ENCODE measurements around the gene SLC26A6.

Gene SLC26A6

DNA sequence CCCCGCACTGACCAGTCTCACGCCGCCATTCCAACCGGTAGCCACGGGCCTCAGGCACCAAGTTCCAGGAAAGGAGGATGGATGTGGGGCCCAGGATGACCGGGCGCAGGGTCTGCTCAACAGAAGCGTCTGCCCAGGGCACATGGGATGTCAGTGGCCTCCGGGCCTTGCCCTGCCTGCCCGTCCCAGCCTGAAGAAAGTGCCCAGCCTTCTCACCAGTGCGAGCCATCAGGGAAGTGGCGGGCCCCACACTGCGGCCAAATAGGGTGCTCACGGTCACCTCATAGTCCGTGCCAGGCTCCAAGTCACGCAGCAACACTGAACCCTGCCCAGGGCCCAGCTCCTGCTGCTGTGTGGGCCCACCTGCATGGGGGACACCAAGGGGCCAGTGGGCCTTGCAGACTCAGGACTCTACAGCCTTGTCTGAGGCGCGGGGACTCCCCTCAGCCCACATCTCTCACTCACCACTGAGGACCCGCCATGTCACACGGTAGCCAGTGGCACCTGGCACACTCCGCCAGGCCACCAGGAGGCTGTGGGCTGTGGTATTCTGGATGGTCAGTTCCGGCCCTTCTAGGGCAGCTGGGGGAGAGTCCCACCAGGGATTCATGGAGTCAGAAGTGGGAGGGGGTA, 43.3 kb downstream of the SLC26A6 start:
- Mint-ChIP-seq H3K27ac (no peak overlapping the region), H3K4me1 (ENCODE audit: low read depth) (peaks cover 6% of the 10 kb centered on the region), H3K9me3 (no peaks in the 10 kb centered on the region), H3K4me3 (no peak overlapping the region), H3K27me3 (peaks cover 61% of the 10 kb centered on the region), H3K36me3 (ENCODE audit: low read depth) (peaks cover under 1% of the 10 kb centered on the region)
- no peak for DNase-seq

DNA sequence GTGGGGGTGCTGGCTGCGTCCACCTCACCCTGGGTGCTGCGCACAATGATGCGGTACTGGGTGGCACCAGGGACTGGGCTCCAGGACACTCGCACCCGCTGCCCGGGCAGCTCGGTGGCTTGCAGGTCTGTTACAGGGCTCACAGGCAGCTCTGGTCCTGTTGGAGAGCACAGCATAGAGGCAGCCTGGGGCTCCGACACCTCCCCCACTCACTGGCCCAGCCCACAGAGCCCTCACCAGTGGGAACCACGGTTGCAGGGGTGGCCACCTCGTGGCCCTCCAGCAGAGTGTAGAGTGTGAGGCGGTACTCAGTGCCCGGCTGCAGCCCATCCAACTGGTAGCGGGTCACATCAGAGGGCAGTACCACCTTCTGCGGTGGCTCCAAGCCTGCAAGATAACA, 43.8 kb downstream of the SLC26A6 start:
- Mint-ChIP-seq H3K4me3 (no peak overlapping the region), H3K9me3 (no peaks in the 10 kb centered on the region), H3K36me3 (ENCODE audit: low read depth) (no peaks in the 10 kb centered on the region), H3K27ac (no peak overlapping the region), H3K4me1 (ENCODE audit: low read depth) (peaks cover 6% of the 10 kb centered on the region), H3K27me3 (peaks cover 61% of the 10 kb centered on the region)
- no peak for DNase-seq

DNA sequence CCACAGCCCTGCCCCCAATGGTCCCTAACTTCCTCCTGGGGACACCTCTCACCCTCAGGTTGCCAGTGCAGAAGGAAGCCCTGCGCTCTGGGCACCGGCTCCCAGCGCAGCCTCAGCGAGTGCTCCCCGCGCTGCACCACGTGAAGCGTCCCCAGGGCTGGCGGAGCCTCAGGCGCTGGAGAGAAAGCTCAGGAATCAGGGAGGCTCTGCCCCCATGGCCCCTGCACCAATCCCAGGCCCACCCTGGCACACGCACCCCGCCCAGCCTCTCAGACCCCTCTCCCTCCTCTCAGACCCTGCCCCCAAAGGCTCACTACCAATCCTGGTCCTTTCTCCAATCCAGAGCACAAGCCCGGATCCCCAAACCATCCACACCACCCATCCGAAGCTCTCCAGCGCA, 47.0 kb downstream of the SLC26A6 start:
- H3K4me3 Mint-ChIP-seq = no peak overlapping the region
- H3K4me1 Mint-ChIP-seq (ENCODE audit: low read depth) = no peaks in the 10 kb centered on the region
- no peak for DNase-seq
- H3K9me3 Mint-ChIP-seq = no peaks in the 10 kb centered on the region
- H3K27ac Mint-ChIP-seq = no peak overlapping the region
- no peaks in the 10 kb centered on the region for H3K36me3 Mint-ChIP-seq (ENCODE audit: low read depth)
- H3K27me3 Mint-ChIP-seq = peaks cover 37% of the 10 kb centered on the region

DNA sequence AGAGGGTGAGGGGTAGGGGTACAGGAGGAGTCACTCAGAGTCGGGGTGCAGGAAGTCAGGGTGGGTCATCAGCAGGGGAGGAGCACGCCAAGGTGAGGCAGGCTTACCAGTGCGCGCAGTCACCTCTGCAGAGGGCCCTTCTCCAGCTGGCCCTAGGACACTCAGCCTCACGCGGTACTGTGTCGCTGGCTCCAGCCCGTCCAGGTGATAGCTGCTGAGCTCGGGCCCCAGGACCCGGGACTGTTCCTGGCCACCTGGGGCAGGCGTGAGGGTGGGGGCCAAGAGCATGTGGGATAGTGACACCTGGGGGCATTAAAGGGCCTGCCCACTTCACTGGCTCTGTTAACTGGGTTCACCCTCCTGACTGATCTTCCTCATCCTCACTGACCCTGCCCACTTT, 47.6 kb downstream of the SLC26A6 start:
- no peak overlapping the region for H3K4me3 Mint-ChIP-seq
- no peaks in the 10 kb centered on the region for H3K4me1 Mint-ChIP-seq (ENCODE audit: low read depth)
- no peaks in the 10 kb centered on the region for H3K36me3 Mint-ChIP-seq (ENCODE audit: low read depth)
- no peak for DNase-seq
- no peak overlapping the region for H3K27ac Mint-ChIP-seq
- H3K27me3 Mint-ChIP-seq = peaks cover 32% of the 10 kb centered on the region
- H3K9me3 Mint-ChIP-seq = no peaks in the 10 kb centered on the region

DNA sequence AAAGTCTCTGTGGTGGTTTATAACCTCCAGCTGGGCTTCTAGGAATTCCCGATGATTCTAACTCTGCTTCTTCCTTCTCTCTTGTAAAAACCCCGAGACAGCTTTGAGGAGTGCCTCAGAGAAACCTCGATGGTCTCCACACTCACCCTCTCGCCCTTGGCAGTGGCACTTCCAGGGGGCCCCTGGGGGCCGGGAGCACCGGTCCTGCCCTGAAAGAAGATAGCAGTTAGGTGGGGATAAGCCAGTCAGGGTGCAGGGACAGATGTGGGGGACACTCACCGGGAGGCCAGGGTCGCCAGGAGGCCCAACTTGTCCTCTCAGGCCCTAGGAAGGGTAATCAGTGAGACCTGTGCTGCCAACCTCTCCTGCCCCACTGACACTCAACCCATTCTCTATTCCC, 49.9 kb downstream of the SLC26A6 start:
- H3K4me1 Mint-ChIP-seq (ENCODE audit: low read depth) = no peaks in the 10 kb centered on the region
- H3K27me3 Mint-ChIP-seq = peaks cover 23% of the 10 kb centered on the region
- no peak overlapping the region for H3K4me3 Mint-ChIP-seq
- no peaks in the 10 kb centered on the region for H3K36me3 Mint-ChIP-seq (ENCODE audit: low read depth)
- no peaks in the 10 kb centered on the region for H3K9me3 Mint-ChIP-seq
- no peak for DNase-seq
- no peak overlapping the region for H3K27ac Mint-ChIP-seq

DNA sequence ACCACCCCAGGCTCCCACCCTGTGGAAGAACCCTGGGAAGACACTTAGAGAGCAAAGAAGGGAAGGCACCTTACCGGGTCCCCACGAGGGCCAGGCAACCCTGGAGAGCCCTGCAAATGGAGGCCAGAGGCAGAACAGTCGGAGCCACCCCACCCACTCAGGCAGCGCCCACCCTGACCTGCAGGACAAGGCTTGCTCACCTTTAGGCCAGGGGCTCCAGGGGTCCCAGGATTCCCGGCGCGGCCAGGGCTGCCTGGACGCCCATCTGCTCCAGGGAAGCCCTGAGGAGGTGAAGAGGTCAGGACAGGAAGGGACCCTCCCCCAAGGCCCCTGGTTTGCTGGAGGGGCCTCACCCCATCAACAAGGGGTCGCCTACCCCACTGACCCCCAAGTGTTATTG, 50.4 kb downstream of the SLC26A6 start:
- Mint-ChIP-seq H3K27ac (no peak overlapping the region), H3K4me1 (ENCODE audit: low read depth) (no peaks in the 10 kb centered on the region), H3K4me3 (no peak overlapping the region), H3K27me3 (peaks cover 19% of the 10 kb centered on the region), H3K36me3 (ENCODE audit: low read depth) (no peaks in the 10 kb centered on the region), H3K9me3 (no peaks in the 10 kb centered on the region)
- DNase-seq = no peak

DNA sequence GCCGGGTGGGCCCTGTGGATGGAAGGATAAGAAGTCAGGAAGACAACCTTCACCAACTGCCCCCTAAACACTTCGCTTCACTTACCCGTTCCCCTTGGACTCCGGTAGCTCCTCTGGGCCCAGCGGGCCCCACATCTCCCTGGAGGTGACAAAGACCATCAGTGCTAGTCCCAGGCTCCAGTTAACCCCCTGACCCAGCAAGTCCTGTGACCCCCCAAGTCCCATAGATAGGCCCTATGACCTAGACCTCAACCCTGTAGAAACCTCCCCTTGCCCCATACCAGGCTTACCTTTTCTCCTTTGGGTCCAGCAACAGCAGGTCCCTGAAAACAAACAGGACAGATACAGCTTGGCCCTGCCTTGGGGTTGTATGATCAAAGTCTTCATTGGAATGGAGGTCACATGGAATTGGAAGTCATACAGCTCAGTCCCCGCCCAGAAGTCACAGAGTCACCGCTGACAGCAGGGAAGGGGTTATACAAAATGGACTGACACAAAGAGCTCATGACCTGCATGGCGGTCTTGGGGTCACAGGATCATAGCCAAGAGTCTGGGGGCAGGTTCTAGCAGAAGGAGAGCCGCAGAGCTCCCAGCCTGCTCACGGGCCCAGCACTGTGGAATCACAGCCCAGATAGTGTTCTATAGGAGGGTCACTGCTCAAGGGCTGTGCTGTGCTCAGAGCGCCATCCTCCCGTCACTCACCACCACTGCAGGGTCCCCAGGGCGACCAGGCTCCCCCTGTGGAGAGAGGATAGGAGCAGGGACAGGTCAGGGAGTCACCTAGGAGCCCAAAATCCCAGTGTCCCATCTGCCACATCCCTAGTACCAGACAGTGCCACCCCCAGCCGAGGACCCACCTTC, 53.4 kb downstream of the SLC26A6 start:
- no peaks in the 10 kb centered on the region for H3K27me3 Mint-ChIP-seq
- H3K36me3 Mint-ChIP-seq (ENCODE audit: low read depth) = no peaks in the 10 kb centered on the region
- no peak overlapping the region for H3K27ac Mint-ChIP-seq
- no peaks in the 10 kb centered on the region for H3K4me1 Mint-ChIP-seq (ENCODE audit: low read depth)
- no peak overlapping the region for H3K4me3 Mint-ChIP-seq
- H3K9me3 Mint-ChIP-seq = no peaks in the 10 kb centered on the region
- DNase-seq = no peak

DNA sequence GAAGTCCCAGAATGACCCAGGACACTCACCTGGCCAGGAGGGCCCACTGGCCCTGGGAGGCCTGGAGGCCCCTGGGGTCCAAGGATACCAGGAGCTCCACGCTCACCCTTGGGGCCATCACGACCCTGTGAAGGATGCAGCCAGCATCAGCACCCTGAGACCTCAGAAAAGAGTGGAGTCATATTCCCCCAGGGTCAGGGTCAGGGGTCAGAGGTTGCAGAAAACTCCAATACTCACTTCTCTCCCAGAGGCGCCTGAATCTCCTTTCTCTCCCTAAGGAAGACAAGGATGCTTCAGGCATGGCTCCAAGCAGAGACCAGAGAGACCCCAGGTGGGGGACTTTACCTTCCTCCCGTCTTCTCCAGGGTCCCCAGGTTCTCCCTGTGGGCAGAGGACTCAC, 58.6 kb downstream of the SLC26A6 start:
- no peaks in the 10 kb centered on the region for H3K4me1 Mint-ChIP-seq (ENCODE audit: low read depth)
- H3K27ac Mint-ChIP-seq = no peak overlapping the region
- H3K27me3 Mint-ChIP-seq = no peaks in the 10 kb centered on the region
- H3K9me3 Mint-ChIP-seq = no peaks in the 10 kb centered on the region
- no peak for DNase-seq
- no peaks in the 10 kb centered on the region for H3K36me3 Mint-ChIP-seq (ENCODE audit: low read depth)
- no peak overlapping the region for H3K4me3 Mint-ChIP-seq

Data from activated T-cell treated with anti-CD3 and anti-CD28 coated beads, Interleukin-2, amount 50 U/mL, for 24 hours (primary cell).